ENCODE data around the gene S1PR4. TPM values are rescaled to one million over a fixed set of nuclear protein-coding genes. Genes with fewer than 3 reads are reported as not detected.
"Not testable (repeated sequence)": the region's sequence is repeated elsewhere in the genome, so short reads cannot be mapped to it uniquely, and the experiment has no call there.

S1PR4 gene
- total RNA-seq, 1 donor from 2014 or later, result 179 TPM

- intact Hi-C loops (cut with micrococcal nuclease), result loop anchor here (1.0 kb wide), 1 partner anchor 10 kb away; no protein-coding TSS in a partner anchor
Observed at GRCh38 chr19:3176715-3177501, 1.7 kb upstream of the S1PR4 start.

GRCh38 chr19:3178973-3179738 lies 587 bp downstream of the S1PR4 start:
- intact Hi-C loops (cut with micrococcal nuclease), result loop anchor here (1.0 to 2.0 kb wide), 2 partner anchors 16 to 46 kb away; no protein-coding TSS in a partner anchor

- intact Hi-C loops (cut with micrococcal nuclease), result loop anchor here (2.0 to 10.0 kb wide), 3 partner anchors 47 to 365 kb away; partner anchors contain the start of genes DOHH, FZR1 and ZNF554
Observed at GRCh38 chr19:3179739-3180293, 1.2 kb downstream of the S1PR4 start.

DNA sequence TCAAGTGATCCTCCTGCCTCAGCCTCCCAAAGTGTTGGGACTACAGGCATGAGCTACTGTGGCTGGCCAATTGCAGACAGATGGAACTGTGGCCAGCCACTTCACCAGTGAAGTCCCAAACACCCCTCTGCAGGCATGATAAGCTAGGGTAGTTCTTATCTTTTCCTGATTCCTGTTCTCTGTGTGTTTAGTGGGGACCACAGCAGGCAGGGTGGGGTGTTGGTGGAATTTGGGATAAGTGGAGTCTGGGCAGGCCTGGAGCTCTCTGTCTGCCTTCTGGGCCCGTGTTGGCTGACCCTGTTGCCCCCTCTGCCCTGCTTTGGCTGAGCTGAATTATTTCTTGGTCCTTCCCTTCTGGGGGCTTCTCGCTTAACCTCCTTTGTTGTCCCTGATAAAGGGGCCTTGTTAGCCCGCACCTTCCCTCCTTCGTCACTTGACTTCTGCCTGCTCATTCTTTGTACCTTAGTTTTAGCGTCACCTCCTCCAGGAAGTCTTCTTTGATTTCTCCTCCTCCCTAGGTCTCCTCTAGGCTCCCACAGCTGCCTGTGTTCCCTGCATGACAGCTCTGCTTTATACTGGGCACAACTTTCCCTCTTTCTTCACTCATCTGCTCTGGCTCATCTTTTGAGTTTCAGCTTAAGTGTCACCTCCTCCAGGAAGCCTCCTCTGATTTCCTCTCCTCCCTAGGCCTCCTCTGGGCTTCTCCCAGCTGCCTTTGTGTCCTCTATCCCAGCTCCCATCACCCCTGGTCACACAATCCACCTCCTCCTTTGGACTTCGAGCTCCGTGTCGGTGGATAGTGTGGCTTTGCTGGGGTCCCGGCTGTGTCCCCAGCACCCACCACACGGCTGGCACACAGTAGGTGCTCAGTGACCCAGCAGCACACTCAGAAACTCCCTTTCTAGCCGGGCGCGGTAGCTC lies 5.4 kb downstream of the S1PR4 start:
- intact Hi-C loops (cut with micrococcal nuclease), result loop anchor here (2.0 to 10.0 kb wide), 3 partner anchors 47 to 369 kb away; partner anchors contain the start of genes DOHH, FZR1, GNA15 and ZNF554

DNA sequence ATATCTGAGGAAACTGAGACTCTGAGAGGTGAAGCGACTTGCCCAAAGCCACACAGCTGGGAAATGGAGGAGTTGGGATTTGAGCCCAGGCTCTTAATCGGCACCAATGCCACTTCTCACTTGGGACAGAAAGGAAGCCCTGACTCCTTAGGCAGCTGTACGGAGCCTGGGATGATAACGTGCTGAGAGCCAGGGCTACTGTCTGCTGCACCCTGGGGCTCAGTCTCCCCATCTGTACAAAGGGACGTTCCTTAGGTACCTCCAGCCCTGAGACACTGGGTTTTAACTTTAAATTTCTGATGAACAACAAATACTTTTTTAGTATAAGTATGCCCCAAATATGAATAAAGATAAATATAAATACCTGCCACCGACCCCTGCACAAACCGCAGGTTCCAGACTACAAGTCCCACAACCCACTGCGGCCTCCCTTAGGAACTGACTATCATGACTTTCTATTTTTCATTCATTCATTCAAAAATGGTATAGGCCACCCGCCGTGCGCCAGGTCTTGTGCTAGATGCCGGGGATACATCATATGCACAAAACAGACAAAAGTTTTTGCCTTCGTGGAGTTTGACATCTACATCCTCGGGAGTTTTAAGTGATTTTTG lies 6.4 kb downstream of the S1PR4 start:
- intact Hi-C loops (cut with micrococcal nuclease), result loop anchor here (1.0 to 10.0 kb wide), 11 partner anchors 48 to 758 kb away; partner anchors contain the start of genes DOHH, FZR1, GNA15 and THOP1

DNA sequence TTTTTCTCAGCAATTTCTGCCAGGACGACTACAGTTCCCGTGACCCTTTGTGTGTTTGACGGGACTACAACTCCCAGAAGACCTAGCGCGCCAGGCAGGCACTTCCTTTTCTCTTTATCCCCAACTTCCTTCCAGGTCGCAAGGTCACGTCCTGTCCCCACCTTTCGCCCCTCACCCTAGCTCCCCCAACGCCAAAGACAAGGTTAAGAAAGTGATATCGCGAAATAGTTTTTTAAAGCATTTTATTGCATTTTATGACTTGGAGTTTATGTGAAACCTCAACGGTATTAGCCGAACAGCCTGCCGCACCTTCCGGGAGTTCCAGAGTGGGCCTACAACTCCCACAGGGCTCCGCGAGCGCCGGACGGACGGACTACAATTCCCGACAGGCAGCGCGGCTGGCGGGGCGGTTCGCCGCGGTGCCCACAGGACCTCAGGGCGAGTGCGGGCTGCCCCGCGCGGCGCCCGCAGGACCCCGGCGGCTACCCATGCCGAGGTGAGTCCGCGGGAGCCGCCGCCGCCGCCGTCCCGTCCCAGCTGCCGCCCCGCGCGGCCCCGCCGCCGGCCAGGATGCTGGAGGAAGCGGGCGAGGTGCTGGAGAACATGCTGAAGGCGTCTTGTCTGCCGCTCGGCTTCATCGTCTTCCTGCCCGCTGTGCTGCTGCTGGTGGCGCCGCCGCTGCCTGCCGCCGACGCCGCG lies 7.0 kb downstream of the S1PR4 start, which contains the start of gene NCLN:
Gene NCLN (plus strand): TSS at position 470 of the 699 bp plus-strand sequence. CDS start 101 bp downstream, at position 571.
- intact Hi-C loops (cut with micrococcal nuclease), result loop anchor here (1.0 to 10.0 kb wide), 11 partner anchors 49 to 758 kb away; partner anchors contain the start of genes DOHH, FZR1, GNA15 and THOP1

DNA sequence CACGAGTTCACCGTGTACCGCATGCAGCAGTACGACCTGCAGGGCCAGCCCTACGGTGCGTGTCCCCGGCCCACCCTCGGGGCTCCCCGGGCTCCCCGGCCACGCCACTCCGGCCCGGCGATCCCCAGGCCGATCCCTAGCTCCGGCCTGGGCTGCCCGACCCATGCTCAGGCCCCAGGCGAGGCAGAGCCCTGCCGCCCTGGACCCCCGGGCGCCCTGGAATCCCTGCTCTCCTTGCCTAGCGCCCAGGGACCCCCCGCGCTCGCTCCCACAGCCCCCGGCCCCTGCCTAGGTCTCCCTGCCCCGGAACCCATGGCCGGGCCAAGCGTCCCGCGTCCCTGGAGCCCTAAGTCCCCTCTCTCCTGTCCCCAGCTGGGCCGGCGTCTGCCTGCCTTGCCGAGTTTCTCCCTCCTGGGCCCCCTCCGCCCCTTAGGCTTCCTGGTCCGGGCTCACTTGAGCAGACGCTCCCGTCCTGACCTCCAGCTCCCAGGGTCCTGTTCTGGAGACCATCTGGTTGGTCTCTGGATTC lies 7.7 kb downstream of the S1PR4 start:
- intact Hi-C loops (cut with micrococcal nuclease), result loop anchor here (10.0 kb wide), 2 partner anchors 319 to 371 kb away; partner anchors contain the start of genes DOHH, FZR1 and ZNF554

DNA sequence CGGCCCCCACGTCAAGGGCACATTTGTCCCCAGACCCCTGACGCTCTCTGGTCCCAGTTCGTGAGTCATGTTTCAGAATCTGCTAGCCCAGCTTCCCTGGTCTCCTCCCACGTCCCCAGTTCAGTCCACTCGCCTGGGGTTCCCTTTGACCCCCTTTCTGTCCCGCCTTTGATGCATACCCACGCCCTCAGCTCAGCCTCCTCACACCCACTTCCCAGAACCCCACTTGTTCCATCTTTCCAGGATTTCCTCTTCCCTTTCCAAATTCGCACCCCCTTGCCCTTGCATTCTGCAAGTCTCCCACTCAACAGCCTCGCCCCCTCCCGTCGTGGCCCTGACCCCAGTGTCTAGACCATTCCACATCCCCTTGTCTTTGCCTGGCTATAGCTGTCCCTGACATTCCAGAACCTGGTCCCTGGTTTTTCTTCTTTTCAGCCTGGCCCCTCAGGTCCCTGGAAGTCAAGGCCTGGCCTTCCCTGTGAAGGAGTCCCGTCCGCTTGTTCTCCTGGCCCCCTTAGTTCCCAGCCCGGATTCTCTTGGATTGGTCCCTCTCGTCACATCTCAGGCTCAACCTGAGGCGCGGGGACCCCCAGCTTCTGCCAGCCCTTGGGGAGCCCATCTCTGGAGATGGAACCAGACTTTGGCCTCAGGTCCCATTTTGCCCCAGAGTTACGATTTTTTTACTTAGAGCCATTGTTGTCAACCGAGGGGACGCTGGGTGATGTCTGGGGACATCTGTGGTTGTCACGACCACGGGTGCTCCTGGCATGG lies 8.5 kb downstream of the S1PR4 start:
- intact Hi-C loops (cut with micrococcal nuclease), result loop anchor here (10.0 kb wide), 2 partner anchors 318 to 372 kb away; partner anchors contain the start of genes DOHH, FZR1 and ZNF554

DNA sequence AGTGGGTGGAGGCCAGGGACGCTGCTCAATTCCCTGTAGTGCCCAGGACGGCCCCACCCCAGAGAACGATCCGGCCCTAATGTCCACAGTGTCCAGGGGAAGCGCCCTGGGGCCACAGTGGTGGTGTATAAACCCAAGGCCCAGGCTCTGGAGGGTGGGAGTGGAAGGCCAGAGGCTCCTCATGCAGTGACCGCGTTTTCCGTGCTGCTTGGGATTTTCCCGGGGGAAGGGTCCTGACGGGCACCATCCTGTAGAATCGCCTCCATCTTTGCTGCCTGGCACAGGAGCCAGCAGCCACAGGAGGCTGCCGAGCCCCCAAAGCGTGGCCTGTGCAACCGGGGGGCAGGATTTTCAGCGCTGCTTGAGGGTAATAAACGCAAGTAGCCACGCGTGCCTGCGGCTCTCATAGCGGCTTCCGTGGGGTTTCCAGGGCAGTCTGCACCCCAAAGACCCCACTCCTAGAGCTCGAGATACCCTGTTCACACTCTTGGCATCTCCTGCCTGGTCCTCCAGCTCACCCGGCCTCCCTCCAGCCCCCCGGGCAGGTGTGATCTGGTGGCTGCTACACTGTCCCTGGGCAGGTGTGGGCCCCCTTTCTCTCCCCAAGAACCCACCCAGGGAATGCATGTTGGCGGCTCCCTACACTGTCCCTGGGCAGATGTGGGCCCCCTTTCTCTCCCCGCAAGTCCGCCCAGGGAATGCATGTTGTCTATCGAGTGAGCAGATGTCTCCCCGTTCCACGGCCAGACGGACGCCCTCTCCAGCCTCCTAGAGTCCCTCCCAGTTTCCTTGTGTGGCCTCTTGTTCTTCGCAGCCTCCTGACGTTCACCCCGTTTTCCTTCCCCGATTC lies 9.3 kb downstream of the S1PR4 start:
- intact Hi-C loops (cut with micrococcal nuclease), result loop anchor here (10.0 kb wide), 2 partner anchors 317 to 373 kb away; partner anchors contain the start of genes DOHH, FZR1 and ZNF554

GRCh38 chr19:3188627-3189596 lies 10.3 kb downstream of the S1PR4 start:
- intact Hi-C loops (cut with micrococcal nuclease), result loop anchor here (10.0 kb wide), 2 partner anchors 316 to 374 kb away; partner anchors contain the start of genes DOHH, FZR1 and ZNF554

GRCh38 chr19:3189702-3190469 lies 11.3 kb downstream of the S1PR4 start:
- intact Hi-C loops (cut with micrococcal nuclease), result loop anchor here (10.0 kb wide), 2 partner anchors 315 to 375 kb away; partner anchors contain the start of genes DOHH, FZR1 and ZNF554

GRCh38 chr19:3190470-3190770 lies 11.9 kb downstream of the S1PR4 start:
- intact Hi-C loops (cut with micrococcal nuclease), result no loop called here

GRCh38 chr19:3190921-3191805 lies 12.6 kb downstream of the S1PR4 start:
- intact Hi-C loops (cut with micrococcal nuclease), result no loop called here

DNA sequence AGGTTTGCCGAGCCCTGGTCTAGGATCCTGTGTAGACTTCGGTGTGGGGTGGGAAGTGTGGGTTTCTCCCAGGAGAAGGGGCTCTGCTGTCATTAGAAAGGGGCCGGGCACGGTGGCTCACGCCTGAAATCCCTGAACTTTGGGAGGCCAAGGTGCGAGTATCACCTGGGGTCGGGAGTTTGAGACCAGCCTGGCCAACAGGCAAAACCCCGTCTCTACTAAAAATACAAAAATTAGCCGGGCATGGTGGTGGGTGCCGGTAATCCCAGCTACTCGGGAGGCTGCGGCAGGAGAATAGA lies 13.2 kb downstream of the S1PR4 start:
- intact Hi-C loops (cut with micrococcal nuclease), result not testable (repeated sequence)
